AG09319 (cell line): Measurements from ENCODE around the gene KRT84.
"Not testable (repeated sequence)": the region's sequence is repeated elsewhere in the genome, so short reads cannot be mapped to it uniquely, and the experiment has no call there.

Experiments
- DNase-seq: peaks from one replicate; pipeline ENCODE4 v3.0.0-alpha.2; 2010; ENCODE audit warnings: low read depth; ENCODE audit errors: extremely low read depth
- CTCF ChIP-seq: IDR thresholded peaks from 2 replicates; pipeline ENCODE4 v1.5.1; 2011; ENCODE audit warnings: low read depth, mild to moderate bottlenecking, inconsistent platforms, low read length, moderate library complexity

The KRT84 gene

GRCh38 chr12:52347551-52348510 lies 37.6 kb downstream of the KRT84 start:
- DNase-seq: no peak

GRCh38 chr12:52347016-52347415 lies 38.4 kb downstream of the KRT84 start:
- no peak for TF ChIP-seq CTCF
- no peak for DNase-seq

More at GRCh38 chr12:52347551-52348510, 37.6 kb downstream of the KRT84 start:
- no peak for TF ChIP-seq CTCF

- no peak for DNase-seq
- TF ChIP-seq CTCF: no peak
Measured at GRCh38 chr12:52346593-52346992, 38.9 kb downstream of the KRT84 start.

- DNase-seq: not testable (repeated sequence)
Measured at GRCh38 chr12:52345041-52345440, 40.4 kb downstream of the KRT84 start.

- no peak for DNase-seq
- TF ChIP-seq CTCF: no peak
Measured at GRCh38 chr12:52344111-52344510, 41.3 kb downstream of the KRT84 start.

GRCh38 chr12:52343550-52343949 lies 41.9 kb downstream of the KRT84 start:
- no peak for DNase-seq
- no peak for TF ChIP-seq CTCF

- TF ChIP-seq CTCF: no peak
- no peak for DNase-seq
Measured at GRCh38 chr12:52342781-52343490, 42.5 kb downstream of the KRT84 start.
